ENCODE measurements around the gene TAAR8.

DNA sequence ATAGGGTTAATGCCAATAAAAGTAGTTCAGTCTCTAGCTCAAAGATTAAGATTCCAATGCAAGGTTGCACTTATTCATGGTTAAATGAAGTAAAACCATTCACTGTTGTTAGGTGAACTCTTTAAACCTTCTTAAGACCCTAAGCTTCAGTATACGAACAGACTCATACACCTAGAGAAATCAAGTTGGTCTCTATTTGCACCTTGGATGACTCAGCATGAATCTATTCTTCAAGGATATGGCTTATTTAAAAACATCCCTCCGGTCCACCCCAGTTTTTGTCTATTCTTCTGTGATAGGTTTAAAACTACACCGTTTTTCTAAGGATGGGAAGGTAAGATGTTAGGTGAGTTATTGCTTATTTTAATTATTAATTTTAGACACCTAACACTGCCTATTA lies 15.3 kb upstream of the TAAR8 start:
- TF ChIP-seq EZH2phosphoT487 (IDR thresholded peaks at IDR 0.05) (no peak), EZH2 (IDR thresholded peaks at IDR 0.05) (no peak)
- TF ChIP-seq, protein P1, sequence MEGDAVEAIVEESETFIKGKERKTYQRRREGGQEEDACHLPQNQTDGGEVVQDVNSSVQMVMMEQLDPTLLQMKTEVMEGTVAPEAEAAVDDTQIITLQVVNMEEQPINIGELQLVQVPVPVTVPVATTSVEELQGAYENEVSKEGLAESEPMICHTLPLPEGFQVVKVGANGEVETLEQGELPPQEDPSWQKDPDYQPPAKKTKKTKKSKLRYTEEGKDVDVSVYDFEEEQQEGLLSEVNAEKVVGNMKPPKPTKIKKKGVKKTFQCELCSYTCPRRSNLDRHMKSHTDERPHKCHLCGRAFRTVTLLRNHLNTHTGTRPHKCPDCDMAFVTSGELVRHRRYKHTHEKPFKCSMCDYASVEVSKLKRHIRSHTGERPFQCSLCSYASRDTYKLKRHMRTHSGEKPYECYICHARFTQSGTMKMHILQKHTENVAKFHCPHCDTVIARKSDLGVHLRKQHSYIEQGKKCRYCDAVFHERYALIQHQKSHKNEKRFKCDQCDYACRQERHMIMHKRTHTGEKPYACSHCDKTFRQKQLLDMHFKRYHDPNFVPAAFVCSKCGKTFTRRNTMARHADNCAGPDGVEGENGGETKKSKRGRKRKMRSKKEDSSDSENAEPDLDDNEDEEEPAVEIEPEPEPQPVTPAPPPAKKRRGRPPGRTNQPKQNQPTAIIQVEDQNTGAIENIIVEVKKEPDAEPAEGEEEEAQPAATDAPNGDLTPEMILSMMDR (IDR thresholded peaks at IDR 0.05): no peak

Measured in neural progenitor cell (in vitro differentiated cells).